ENCODE measurements around the gene VPS51.

The VPS51 gene

DNA sequence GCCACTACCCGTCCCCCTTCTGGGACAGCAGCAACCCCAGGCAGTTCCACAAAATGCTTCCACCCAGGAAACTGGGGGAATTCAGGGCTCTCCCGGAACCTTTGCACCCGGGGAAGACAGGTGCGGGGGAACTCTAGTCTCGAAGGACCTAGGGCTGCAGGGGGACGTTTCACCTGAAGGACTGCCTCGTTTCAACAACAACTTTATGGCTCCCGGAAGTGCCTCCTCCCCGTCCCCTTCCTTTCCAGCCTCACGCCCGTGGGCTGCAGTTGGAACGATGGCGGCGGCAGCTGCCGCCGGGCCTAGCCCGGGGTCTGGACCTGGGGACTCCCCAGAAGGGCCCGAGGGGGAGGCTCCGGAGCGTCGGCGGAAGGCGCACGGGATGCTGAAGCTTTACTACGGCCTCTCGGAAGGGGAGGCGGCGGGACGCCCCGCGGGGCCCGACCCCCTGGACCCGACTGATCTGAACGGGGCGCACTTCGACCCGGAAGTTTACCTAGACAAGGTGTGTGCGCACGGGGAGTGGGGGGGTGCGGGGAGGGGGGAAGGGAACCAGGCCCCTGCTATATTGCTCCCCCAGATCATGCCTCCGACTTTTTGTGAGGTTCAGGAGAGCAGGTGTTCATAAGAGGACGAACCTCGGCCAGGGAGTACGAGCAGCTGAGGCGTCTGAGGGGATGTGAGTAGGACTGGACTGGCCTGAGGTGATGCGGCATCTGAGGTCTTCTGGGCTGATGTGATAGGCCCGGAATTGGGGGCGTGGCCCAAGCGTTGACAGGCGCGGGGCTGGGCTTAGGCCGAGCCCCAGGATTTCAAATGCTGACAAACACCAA is at the start of gene VPS51:
Gene VPS51 (plus strand): TSS at position 241 of the 833 bp plus-strand sequence. CDS start 37 bp downstream, at position 278.
- DNase-seq, result peak; percentile 92

DNA sequence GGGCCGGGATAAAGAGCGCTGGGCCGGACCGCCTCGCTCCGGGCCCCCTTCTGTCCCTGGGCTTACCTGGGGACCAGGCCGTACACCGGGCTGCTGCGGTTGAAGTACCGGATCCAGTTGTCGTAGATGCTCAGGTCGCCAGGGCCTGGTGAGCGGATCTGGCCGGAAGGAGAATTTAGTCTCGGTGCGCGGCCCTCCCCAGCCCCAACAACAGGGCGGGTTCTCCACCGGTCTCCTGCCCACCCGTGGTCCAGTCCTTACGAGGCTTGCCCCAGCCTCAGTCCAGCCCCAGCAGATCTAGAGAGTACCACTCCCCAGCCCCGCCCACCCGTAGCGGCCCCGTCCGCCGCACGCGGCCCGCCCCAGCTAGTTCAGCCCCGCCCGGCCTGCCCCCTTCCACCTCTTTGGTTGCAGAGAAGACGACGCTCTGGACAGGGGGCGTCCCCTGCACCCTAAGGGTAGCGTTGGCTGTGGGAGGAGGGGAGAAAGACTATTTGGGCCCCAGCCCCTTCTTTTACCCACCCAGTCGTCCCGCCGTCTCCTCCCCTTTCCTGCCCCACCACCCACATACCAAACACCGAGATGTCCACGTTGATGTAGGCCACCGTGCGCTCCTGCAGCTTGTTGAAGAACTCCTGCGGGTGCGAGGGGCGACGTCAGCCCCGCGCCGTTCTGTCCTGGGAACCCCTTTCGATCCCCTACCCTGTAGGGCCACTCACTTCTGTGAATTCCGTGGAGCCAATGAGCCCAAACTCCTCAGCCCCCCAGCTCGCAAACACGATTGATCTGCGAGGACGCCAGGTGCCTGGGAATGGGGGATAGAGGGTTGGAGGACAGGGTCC is 48.2 kb upstream of the VPS51 start:
- DNase-seq, result no peak

DNA sequence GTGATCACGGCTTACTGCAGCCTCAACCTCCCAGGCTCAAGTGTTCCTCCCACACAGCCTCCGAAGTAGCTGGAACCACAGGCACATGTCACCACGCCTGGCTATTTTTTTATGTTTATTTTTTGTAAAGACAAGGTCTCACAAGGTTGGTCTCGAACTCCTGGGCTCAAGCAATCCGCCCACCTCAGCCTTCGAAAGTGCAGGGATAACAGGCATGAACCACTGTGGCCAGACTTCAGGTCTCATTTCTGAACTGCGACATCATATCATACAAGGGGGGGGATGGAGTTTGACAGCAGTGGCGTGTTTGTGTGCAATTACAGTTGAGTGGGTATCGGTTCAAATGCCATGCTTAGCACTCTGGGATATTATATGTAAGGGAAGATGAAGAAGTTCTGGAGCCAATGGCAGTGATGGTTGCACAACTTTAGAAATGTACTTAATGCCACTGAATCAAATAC is 44.6 kb upstream of the VPS51 start:
- DNase-seq, result no peak

DNA sequence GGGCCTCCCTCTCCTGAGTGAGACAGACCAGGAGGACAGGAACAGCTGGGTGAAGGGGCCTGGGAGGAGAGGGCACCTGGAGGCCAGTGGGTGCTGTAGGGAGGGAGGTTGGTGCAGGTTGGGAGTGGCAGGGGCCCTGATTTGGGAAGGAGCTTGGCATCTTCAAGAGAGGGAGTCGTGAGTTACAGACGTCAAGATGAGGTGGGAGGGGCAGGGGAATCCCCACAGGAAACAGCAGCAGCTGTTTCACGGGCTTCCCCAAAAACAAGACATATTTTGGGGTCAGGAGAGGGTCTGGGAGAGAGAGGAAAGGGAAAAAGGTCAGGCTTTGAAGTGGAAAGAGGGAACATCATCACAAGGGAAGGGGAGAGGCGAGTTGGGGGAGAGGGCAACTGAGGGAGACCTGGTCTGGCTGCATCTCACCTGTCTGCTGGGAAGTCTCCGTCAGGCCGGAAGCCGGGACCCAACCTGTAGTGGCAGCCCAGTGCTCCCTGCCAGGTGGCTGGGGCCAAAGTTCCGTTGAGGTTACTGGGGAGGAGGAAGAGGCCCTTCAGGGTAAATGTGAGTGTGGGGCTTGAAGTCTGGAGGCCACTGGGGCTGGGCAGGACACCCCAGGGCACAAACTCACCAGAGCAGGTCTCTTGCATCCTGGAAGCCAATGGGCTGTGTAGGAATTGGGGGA is 42.0 kb upstream of the VPS51 start:
- DNase-seq, result no peak

DNA sequence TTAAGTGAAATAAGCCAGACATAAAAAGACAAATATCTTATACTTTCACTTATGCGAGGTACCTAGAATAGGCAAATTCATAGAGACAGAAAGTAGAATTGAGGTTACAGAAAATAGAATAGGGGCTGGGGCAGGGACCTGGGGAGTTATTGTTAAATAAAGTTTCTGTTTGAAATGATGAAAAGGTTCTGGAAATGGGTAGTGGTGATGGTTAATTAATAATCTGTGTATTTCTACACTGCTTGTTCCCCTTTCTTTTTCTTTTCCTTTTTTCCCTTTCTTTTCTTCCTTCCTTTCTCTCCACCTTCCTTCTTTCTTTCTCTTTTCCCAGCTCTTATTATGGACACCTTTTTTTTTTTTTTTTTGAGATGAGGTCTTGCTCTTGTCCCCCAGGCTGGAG is 40.5 kb upstream of the VPS51 start:
- no peak for DNase-seq

DNA sequence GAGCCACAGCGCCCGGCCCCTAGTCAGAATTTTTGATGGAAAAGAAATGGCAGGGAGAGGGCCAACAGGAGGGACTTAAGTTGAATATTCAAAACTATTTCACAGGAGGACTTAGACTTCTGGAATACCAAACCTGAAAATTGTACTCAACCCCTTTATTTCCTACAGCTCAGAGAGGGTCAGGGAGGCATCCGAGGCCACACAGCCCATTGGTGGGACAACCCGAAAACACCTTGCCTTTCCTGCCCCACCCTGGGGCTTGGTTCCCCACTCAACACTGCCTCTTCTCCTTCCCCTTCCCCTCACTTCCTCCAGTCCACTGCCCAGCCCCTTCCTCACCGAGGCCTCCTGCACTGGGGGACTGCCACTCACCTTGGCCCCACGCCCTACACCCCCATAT is 39.0 kb upstream of the VPS51 start:
- DNase-seq, result no peak

DNA sequence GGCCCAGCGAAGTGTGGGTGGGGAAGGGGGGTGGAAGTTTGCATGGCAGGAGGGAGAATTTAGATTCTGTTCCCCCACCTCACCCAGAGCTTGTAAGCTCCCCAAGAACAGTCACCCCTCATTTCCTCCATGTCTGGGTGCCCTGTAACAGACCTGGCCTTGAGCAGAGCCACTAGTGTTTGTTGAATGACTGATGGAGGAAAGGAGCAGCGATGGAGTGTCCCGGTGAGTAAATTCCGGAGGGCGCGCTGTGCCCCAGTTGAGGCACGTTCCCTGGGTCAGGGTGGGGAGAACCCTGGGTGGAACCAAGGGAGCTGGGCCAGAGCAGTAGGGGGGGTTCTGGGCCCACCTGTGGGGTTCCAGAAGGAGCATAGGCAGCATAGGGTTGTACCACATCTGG is 38.5 kb upstream of the VPS51 start:
- no peak for DNase-seq

DNA sequence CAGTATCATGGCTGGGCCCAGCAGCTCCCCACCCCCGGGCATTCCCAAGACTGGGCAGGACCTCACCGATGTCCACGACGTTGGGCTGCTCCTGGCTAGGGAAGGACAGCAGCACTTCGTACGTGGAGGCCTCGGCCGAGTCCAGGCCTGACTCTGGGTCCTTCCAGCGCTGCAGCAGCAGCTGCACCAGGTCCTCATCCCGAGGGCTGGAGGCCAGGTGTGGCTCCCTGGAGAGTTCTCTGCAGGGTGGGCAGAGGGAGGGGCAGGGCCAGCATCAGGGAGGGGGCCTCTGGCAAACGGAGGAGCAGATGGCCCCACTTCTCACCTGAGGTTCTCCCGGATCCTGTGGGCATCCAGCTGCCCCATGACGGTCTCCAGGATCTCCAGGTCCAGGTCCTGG is 38.0 kb upstream of the VPS51 start:
- DNase-seq, result no peak

DNA sequence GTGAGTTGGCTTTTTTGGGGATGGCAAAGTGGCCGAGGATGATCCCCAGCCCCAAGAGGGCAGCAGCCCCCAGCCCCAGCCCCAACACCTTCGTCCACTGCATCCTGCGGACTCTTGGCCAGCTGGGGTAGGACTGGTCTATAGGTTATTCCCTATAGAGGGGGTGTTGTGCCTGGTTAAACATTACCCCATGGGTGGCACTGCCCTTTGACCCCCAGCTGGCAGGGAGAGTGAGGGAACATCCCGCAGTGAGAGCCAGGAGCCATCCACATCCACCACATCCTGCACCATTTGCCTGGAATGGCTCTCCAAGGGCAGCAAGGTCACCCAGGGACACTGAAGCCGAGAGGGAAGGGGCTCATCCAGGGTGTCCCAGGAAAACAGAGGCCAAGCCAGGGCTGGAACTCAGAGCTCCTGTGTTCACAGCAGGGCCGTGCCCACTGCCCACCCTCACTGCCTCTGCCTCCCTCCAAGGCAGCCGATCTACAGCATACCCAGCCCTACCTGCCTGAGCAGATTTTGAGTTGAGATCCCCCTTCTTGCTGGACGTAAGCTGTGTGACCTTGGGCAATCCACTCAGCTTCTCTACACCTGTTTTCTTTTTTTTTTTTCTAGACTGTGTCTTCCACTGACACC is 37.5 kb upstream of the VPS51 start, which contains the start of gene NAALADL1:
Gene NAALADL1 (minus strand): TSS at position 135 of the 636 bp plus-strand sequence. CDS start 32 bp downstream, at position 103.
- DNase-seq, result no peak

DNA sequence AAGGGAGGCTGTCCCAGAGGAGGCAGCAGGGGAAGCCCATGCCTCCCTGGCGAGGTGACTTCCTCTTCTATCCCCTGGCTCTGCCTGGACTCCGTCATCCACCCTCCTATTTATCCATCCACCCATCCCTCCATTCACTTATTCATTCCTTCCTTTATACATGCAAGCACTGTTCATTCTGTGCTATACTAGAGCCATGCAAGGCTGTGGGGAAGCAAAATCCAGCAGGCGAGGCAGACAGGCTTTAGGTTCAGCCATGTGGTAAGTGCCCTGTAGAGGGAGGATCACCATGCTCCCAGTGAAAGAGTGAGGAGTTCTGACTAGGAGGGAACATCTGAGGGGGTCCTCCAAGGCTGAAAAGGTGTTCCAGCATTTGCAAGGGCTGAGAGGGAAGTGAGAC is 36.5 kb upstream of the VPS51 start:
- no peak for DNase-seq

DNA sequence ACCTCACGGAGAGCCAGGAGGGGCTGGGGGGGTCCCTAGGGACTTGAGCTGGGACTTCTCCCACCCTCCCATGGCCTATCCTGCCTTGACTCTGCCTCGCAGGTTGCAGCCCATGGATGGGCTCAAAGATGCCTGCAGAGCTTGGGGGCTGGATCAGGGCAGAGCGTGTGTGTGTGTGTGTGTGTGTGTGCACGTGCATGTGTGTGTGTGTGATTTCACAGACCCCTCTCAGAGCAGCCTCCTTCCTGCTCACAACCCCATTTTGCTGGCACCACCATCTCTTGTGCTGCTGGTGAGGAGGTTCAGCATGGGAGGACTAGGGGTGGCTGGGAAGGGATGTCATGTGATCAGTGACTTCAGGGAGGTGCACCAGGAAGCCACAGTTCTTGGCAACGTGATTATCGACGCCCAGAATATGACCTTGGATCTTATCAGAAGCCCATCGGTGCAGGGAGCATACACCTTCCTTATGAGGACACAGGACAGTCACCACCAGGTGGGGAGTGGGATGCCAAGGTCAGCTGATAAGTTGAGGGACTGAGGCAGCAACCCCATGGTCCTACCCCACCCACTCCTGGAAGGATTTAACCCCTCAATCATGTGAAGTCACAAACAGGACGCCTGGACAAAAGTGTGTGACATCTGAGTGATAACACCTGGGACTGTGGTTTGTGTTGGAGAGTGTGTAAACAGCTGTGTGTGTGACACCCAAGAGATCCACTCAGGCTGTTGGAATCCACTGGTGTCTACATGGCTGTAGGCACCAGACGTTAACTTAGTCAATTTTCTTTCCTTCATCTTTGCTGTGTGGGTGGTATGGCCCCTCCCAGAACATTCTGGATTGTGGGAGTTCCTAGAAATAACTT is 35.8 kb upstream of the VPS51 start:
- no peak for DNase-seq

DNA sequence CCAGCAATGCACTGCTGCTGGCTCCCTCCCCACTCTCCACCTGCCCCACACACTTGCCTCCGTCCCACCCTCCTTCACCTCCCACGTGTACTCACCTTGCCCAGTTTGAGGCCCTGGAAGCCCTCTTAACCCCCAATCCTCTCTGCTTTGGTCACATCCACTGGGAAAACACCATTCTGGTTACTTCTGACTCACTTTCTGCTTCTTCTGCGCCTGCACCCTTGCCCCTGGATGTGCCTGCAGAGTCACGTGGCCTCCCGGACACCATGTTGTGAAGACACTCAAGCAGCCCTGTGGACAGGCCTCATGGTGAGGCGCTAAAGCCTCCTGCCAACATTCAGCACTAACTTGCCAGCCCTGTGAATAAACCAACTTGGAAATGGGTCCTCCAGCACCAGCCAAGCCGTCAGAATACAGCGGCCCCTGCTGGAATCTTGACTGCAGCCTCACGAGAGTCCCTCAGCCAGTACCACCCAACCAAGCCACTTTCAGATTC is 35.1 kb upstream of the VPS51 start:
- DNase-seq, result no peak

DNA sequence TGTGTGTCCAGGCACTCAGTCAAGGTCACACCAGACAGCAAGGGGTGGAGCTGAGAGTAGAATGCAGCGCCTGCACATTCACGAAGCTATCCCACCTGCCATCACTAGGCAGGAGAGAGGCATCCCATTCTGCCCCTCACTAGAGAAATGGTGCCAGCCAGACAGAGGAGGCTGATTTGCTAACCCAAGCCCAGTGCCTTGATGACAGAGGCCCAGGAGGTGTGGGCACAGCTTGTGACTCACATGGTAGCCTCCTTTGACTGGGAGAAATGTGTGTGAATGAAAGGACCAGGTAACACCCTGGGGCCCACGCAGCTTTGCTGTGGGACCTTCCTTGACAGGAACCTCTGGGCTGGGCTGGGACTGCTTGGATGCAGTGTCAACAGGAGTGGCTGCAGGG is 32.5 kb upstream of the VPS51 start:
- no peak for DNase-seq

DNA sequence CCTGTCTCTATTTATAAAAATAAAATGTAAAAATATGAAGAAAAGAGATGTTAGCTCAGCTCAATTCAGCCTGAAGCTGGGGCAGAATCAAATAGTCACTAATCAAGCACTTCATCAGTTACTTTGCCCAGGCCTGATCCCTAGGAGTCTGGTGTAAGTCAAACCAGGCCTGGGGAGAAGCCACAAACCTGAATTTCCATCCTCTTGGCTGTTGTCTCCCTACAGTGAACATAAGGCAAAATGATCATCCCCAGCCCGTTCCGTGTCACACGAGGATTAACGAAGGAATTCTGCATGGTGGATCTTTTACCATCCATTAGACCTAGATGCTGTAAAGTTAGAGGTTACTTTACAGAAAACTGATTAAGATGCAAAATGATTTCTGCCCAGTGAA is 31.2 kb upstream of the VPS51 start:
- no peak for DNase-seq

DNA sequence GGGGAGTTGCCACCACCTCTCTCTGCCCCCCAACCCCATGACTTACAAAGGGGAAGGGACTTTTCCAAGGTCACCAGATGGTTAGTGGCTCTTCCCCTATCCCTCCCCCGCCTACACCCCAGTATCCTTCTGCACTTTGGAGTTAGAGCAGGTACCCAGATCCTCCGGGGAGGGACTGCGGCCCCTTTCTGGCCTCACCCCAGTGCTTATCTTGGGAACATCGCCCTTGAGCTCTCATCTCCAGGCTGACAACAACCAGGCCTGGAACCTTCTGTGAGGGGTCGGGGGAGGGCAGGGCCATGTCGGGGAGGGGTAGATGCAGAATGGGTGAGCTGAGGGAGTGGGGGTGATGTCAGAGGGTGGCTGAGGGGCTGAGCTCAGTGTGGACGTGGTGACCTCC is 30.2 kb upstream of the VPS51 start:
- no peak for DNase-seq

DNA sequence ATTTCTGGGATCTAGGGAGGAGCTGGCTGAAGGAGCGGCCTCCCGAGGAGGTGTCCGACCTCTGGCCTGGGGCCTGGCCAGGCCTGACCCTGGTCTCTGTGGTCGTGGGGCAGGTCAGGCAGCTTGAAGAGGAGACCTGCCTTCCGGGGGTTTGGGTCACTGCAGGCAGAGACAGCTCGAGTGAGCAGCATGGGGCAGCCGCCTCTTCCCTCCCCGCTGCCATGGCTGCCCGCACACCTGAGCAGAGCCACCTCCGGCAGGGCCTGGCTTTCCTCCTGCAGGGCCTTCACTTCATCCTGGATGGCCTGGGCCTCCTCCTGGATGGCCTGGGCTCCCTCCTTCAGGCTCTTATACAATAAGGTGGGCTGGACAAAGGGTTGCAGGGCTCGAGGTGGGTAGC is 29.7 kb upstream of the VPS51 start:
- no peak for DNase-seq

DNA sequence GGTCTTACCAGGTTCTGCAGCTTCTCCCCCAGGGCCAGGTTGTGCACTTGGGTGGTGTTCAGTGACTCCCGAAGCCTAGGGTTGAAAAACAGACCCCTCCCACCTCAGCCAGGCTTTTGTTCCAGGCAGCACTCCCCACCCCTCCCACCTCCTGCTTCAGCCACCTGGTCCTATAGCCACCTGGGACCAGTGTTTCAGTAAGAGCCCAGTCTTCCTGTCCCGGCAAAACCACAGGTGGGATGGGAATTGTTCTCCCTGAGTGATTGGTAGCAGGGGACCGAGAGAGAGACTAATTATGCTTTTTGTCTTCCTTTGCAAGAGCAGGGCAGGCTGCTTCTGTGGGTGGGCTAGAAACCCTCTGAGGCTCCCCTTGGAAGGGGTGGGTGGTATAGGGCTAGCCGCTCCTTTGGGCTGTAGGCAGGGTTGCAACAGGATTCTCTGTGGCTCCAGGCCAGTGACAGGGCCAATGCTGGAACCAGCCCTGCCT is 29.2 kb upstream of the VPS51 start:
- DNase-seq, result no peak

DNA sequence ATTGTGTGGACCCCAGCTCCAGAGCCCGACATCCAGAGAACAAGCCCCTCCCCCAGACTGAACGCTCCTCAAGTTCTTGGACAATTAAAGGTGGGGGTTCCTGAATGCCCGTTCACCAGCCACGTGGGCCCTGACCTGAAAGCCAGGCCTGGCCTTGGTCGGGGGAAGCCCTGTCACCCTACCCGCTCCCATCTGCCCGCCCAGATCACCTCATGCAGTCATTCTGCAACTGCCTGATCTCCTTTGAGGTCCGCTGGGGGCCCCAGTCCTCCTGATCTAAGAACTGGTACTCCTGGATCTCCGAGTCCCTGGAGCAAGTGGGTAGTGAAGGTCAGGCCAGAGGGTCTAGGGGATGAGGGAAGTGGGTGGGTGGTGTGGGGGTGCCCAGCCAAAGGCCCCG is 28.6 kb upstream of the VPS51 start:
- DNase-seq, result no peak

DNA sequence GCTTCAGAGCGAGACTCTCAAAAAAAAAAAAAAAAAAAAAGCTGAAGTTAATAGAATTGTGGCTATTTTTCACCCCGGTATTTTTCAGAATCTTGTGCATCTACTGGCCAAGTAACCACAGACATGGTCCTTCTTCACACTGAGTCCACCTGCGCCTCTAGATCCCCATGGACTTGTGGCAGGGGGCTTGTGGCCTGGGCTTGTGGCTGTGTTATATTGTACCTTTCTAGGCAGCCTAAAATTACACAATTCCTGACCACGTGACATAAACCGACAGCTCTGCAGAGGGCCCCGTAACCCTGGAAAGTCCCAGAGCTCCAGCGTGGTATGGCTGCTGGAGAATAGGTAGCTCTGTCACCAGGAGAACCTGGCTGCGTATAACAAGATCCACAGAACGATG is 26.8 kb upstream of the VPS51 start:
- DNase-seq, result no peak

DNA sequence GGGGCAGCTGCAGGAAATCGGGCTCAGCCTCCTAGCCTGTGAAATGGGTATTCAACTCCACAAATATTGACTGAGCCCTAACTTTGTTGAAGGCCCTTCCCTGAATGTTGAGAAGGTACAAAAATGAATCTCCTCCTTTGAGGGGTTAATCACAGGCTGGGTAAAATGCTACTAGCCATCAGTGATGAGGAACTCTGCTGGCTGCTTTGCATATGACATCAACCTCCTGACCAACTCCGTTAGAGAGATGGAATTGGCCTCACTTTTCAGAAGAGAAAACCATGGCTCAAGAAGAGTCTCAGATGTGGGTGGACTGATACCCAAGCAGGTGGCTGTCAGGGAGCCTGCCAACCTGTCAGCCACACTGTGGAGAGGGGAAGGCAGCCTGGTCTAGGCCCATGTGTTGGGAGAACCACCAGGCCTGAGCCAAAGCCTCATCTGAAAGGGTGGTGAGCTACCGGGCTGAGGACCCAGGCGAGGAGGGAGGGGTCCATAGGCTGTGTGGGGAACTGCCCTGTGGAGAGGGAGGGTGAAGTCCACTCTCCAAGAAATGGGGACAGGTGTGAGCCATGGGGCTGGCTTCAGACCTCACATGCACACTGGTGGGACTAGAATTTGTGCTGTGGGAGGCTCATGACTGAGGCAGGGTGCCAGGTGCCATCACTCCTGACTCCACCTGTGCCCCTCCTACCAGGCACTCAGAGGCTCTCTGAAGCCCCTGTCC is 23.9 kb upstream of the VPS51 start:
- DNase-seq, result no peak

DNA sequence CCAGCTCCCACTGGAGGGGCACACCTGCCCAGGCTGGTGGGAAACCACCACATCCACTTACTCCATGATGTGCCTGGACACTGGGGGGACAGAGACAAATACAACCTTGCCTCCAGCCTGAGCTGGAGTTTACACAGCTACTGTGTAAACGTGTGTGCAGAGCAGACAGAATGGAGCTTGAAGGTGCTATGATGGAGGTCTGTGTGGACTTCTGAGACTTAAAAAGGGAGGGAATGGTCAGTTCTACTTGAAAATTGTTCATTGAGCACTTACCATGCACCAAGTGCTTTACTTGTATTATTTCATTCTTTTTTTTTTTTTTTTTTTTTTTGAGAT is 23.4 kb upstream of the VPS51 start:
- no peak for DNase-seq
